Stimulated activated CD8-positive, alpha-beta memory T cell treated with anti-CD3 and anti-CD28 coated beads, Interleukin-15, amount 100 ng/mL, for 1 hour (primary cell): ENCODE measurements around the gene AKAP13.
"Not testable (repeated sequence)": the region's sequence is repeated elsewhere in the genome, so short reads cannot be mapped to it uniquely, and the experiment has no call there.

Experiments used
- DNase-seq: peaks from one replicate; pipeline ENCODE4 v3.0.0-alpha.2; 2020; ENCODE audit warnings: low read depth

AKAP13 gene

DNA sequence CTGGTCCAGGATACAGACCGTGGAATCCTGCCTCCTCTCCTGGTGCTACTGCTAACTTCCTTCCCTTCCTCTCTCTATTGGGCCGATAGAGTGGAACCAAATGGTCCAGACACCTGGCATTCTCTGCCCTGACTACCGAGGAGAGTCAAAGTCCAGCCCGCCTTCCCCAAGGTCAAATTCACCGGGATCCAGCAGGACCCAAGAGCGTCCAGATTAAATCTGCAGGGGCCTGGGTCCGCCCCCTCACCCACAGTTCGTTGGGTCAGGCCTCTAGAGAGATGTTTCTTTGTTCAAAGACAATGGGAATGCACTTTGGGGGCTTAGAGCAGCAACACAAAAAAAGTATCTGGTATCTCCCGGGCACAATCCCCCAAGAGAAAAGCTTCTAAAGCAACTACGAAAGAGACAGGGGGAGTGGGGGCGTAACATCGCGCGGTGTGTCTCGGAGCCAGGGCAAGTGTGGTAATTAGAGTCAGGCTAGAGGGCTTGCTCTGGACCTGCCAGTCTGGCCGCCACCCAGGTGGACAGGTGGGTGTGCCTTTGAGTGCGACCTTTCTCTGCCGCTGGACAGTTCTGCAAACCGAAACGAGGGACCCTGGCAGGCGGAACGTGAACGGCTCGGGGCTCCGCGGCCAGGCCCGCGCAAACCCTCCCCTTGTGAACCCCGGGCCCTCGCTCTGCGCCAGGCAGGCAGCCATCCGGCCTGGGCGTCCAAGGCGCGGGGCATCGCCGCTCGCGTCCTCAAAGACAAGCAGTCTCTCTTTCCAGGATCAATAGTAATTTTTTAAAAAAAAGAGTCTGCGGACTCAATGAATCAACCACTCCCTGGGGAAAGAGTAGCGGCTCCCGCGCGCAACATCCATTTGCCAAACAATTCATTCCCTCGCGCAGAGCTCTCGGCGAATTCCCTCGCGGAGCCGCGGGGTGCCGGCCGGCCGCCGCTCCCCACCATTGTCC lies 413.5 kb downstream of the AKAP13 start:
- DNase-seq, result no peak

DNA sequence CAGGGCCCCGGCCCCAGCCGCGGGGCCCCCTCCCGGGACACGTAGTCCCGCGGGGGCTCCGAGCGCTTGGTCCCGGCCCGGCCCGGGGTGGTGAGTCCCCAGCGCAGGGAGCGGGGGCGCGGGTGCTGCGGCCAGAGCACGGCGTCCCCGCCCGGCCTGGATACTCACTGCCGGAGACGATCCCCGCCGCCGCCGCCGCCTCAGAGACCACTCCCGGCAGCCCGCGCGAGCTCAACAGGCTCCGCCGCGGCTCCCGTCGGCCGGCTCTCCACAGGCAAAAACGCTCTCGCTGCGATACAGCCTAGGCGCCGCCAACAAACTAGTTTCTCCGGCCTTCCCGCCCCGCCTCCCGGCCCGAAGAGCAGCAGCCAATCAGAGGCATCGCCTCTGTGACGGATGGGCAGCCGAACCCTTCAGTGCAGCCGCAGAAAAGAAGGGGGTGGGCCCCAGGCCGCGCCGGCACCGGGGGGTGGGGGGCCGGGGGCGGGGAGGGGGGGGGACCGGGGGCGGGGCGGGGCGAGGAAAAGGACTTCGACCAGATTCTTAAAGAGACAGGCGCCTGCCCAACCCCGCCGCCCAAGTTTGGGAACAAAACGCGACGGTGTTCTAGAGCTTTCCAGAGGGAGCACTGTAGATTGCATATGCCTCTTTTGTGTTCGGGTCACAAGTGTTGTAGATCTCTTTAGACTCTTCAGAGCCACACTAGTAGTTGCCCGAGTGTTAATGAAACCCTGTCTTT lies 414.4 kb downstream of the AKAP13 start, which contains the start of gene KLHL25:
KLHL25 (minus strand) TSS at position 328 of the 739 bp plus-strand sequence. CDS start 25,115 bp downstream, outside the sequence.
- peak; percentile 80 for DNase-seq

DNA sequence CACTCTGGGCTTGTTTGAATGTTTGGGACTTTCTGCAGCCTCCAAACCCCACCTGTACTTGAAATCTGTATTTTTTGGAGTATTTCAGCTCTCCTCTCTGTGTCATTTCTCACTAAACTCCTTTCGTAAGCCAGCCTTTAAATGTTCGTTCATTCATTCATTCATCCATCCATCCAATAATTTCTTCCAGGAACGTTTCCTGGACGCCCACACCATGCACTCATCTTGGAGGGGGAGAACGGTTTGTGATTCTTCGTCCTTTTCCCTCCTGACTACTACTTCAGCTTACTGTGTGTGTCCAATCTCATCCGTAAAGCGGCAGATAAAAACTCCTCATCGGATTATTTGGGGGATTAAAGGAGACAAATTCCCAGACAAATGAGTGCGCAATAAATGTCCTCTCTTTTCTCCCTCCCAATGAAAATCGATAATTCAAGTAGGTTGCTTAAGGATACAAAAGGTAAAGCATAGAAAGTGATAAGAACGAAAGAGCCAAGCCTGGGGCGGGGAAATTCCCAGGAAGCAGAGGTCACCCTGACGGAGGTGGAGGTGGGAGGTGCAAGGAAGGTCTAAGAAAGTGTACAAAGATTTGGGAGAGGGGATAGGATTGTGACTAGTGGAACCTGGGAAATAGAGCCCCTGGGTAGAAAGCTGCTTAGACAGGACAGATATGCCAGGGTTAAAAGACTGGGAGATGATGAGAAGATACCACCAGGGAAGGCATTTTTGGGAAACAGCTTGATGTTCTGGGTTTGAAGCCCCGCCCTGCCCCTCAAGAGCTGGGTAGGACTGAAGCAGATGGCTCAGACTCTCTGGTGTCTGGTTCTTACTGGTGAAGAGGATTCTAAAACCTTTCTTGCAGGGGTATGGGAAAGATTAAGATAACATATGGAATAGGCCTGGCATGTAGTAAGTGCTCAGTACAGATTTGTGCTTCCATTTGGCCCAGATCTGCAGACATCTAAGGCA lies 415.2 kb downstream of the AKAP13 start:
- no peak for DNase-seq

DNA sequence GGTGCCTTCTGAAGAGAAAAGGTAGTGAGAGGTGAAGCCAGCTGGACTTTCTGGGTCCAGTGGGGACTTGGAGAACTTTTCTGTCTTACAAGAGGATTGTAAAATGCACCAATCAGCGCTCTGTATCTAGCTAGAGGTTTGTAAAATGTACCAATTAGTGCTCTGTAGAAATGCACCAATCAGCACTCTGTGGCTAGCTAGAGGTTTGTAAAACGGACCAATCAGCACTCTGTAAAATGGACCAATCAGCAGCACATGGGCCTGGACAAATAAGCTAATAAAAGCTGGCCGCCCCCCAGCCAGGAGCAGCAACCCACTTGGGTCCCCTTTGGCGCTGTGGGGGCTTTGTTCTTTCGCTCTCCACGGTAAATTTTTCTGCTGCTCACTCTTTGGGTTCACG lies 416.0 kb downstream of the AKAP13 start:
- DNase-seq, result not testable (repeated sequence)
